Natural killer cell (primary cell): ENCODE measurements around the gene RCL1. TPM values are rescaled to one million over a fixed set of nuclear protein-coding genes. Genes with fewer than 3 reads are reported as not detected.

Experiments used
- ATAC-seq, 3 donors: fragments of 150-1000 bp in 2 of 3; fragments of 200-7000 bp in 1 of 3; cut with Tn5 transposase; 1 replicate in 1 of 3; 2 replicates in 2 of 3; pipeline ENCODE4 v1.10.0; 2021; ENCODE audit warnings: mild to moderate bottlenecking in 2 of 3, moderate library complexity in 2 of 3
- DNase-seq, 2 donors: peaks; one replicate each; pipeline versions ENCODE4 v3.0.0 to v3.0.0-alpha.2; 2013 to 2021; ENCODE audit warnings: mixed read lengths in 1 of 2
- H3K27ac ChIP-seq: one replicate; pipeline ENCODE4 v1.5.1; 2013; ENCODE audit warnings: mild to moderate bottlenecking, low read length
- H3K27me3 ChIP-seq: one replicate; pipeline ENCODE4 v1.6.1; 2013; ENCODE audit warnings: low read length; ENCODE audit not compliant: control insufficient read depth, insufficient read depth
- H3K36me3 ChIP-seq: one replicate; pipeline ENCODE4 v1.6.1; 2013; ENCODE audit warnings: low read length; ENCODE audit not compliant: control insufficient read depth, insufficient read depth
- H3K4me1 ChIP-seq: one replicate; pipeline ENCODE4 v1.6.1; 2013; ENCODE audit warnings: low read length; ENCODE audit not compliant: control insufficient read depth, insufficient read depth
- H3K4me3 ChIP-seq: one replicate; pipeline ENCODE4 v1.5.1; 2013; ENCODE audit warnings: low read length
- H3K9me3 ChIP-seq: one replicate; pipeline ENCODE4 v1.6.1; 2013; ENCODE audit warnings: low read length; ENCODE audit not compliant: control insufficient read depth, insufficient read depth
- H3K27ac Mint-ChIP-seq, 2 donors: one replicate each; pipeline ENCODE4 v1.8.0; 2022; ENCODE audit warnings: mild to moderate bottlenecking in 2 of 2, mixed read lengths in 2 of 2, moderate library complexity in 1 of 2
- H3K27me3 Mint-ChIP-seq, 2 donors: one replicate each; pipeline ENCODE4 v1.8.0; 2022; ENCODE audit warnings: low read depth in 2 of 2, mixed read lengths in 2 of 2
- H3K36me3 Mint-ChIP-seq: one replicate; pipeline ENCODE4 v1.8.0; 2022; ENCODE audit warnings: mixed read lengths
- H3K4me1 Mint-ChIP-seq, 2 donors: one replicate each; pipeline ENCODE4 v1.8.0; 2022; ENCODE audit warnings: mixed read lengths in 2 of 2
- H3K4me3 Mint-ChIP-seq: one replicate; pipeline ENCODE4 v1.8.0; 2022; ENCODE audit warnings: mild to moderate bottlenecking, moderate library complexity, mixed read lengths
- H3K9me3 Mint-ChIP-seq, 2 donors: one replicate each; pipeline ENCODE4 v1.8.0; 2022; ENCODE audit warnings: mixed read lengths in 2 of 2
- CTCF ChIP-seq: fragments of 200-600 bp; IDR thresholded peaks from one replicate; pipeline ENCODE4 v1.8.0; 2022; ENCODE audit warnings: antibody characterized with exemption
- WGBS: methylation state at CpG from one replicate; pipeline ENCODE4 v1.1.7; 2013; ENCODE audit warnings: missing lambda C conversion rate; ENCODE audit not compliant: insufficient coverage; 5-methylcytosine and 5-hydroxymethylcytosine counted together
- intact Hi-C: fragments of 100-400 bp; cut with micrococcal nuclease; formaldehyde crosslinking; loops from one replicate; pipeline ENCODE4 v1.14.2; 2022
- total RNA-seq, 4 donors: library from RNA; stranded (reverse); fragments of 120-200 nt in 1 of 4; gene quantifications; one replicate each; pipeline versions ENCODE4 v1.2.3 to v1.2.4, GENCODE V29; 2013 to 2022

The RCL1 gene
- total RNA-seq, 3 donors from 2014 or later (not counting 1 experiment from before 2014, with no cell fraction given), result 18.1 to 26.3 (median 23.0) TPM

GRCh38 chr9:4887556-4887955, 94.8 kb downstream of the RCL1 start:
- ATAC-seq (no peak), DNase-seq (no peak)
- no peak for TF ChIP-seq CTCF
- H3K4me1 ChIP-seq, result no peaks in the 10 kb centered on the region
- Mint-ChIP-seq H3K36me3 (no peaks in the 10 kb centered on the region), H3K4me3 (no peak overlapping the region), H3K27me3 (no peaks in the 10 kb centered on the region), H3K4me1 (no peaks in the 10 kb centered on the region), H3K9me3 (no peaks in the 10 kb centered on the region), H3K27ac (no peak overlapping the region)
- WGBS, result 78% methylated on average over 4 of the region's 4 CpGs
- intact Hi-C loops, result no loop called here
- no peaks in the 10 kb centered on the region for H3K27me3 ChIP-seq
- H3K4me3 ChIP-seq, result no peak overlapping the region
- H3K27ac ChIP-seq, result no peak overlapping the region
- no peaks in the 10 kb centered on the region for H3K9me3 ChIP-seq
- no peaks in the 10 kb centered on the region for H3K36me3 ChIP-seq

- no peak for DNase-seq
- intact Hi-C loops, result no loop called here
- Histone ChIP-seq H3K36me3 (no peaks in the 10 kb centered on the region), H3K27ac (no peak overlapping the region), H3K27me3 (no peaks in the 10 kb centered on the region), H3K4me1 (no peaks in the 10 kb centered on the region), H3K9me3 (no peaks in the 10 kb centered on the region), H3K4me3 (no peak overlapping the region)
- Mint-ChIP-seq H3K36me3 (no peaks in the 10 kb centered on the region), H3K27me3 (no peaks in the 10 kb centered on the region), H3K4me3 (no peak overlapping the region), H3K27ac (no peak overlapping the region), H3K9me3 (no peaks in the 10 kb centered on the region), H3K4me1 (no peaks in the 10 kb centered on the region)
- ATAC-seq, result no peak
- 96% methylated on average over 3 of the region's 3 CpGs for WGBS
- TF ChIP-seq CTCF, result no peak
Measured at GRCh38 chr9:4890242-4890641, 97.5 kb downstream of the RCL1 start.

DNA sequence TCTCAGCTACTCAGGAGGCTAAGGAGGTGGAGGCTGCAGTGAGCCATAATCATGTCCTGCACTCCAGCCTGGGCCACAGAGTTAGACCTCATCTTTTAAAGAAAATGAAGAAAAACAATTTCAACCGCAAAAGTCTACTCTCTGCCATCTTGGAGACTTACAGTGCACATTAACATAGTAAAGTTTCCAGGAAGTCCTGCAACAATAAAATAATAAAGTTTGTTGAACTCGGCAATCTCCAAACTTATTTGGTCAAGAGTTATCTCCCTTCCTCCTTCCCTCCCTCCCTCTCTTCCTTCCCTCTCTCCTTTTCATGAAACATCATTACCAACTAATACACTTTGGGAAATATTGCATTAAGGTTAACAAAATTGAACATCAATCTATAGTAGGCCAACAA, 98.2 kb downstream of the RCL1 start:
- intact Hi-C loops, result no loop called here
- no peak overlapping the region for H3K27ac Mint-ChIP-seq
- Histone ChIP-seq H3K4me1 (no peaks in the 10 kb centered on the region), H3K27me3 (no peaks in the 10 kb centered on the region), H3K36me3 (no peaks in the 10 kb centered on the region), H3K4me3 (no peak overlapping the region), H3K27ac (no peak overlapping the region), H3K9me3 (no peaks in the 10 kb centered on the region)
- no peaks in the 10 kb centered on the region for H3K9me3 Mint-ChIP-seq
- H3K27me3 Mint-ChIP-seq, result no peaks in the 10 kb centered on the region
- WGBS, result 50% methylated on average over 2 of the region's 2 CpGs
- H3K4me1 Mint-ChIP-seq, result no peaks in the 10 kb centered on the region
- ATAC-seq (no peak), DNase-seq (no peak)
- H3K36me3 Mint-ChIP-seq, result no peaks in the 10 kb centered on the region
- no peak overlapping the region for H3K4me3 Mint-ChIP-seq
- TF ChIP-seq CTCF, result no peak

GRCh38 chr9:4891674-4892073, 98.9 kb downstream of the RCL1 start:
- intact Hi-C loops, result no loop called here
- Mint-ChIP-seq H3K27me3 (no peaks in the 10 kb centered on the region), H3K4me1 (no peaks in the 10 kb centered on the region), H3K27ac (no peak overlapping the region), H3K4me3 (no peak overlapping the region), H3K9me3 (no peaks in the 10 kb centered on the region), H3K36me3 (no peaks in the 10 kb centered on the region)
- Histone ChIP-seq H3K27me3 (no peaks in the 10 kb centered on the region), H3K4me1 (no peaks in the 10 kb centered on the region), H3K27ac (no peak overlapping the region), H3K9me3 (no peaks in the 10 kb centered on the region), H3K36me3 (no peaks in the 10 kb centered on the region), H3K4me3 (no peak overlapping the region)
- TF ChIP-seq CTCF, result no peak
- no peak for DNase-seq
- WGBS, result 100% methylated on average over 2 of the region's 3 CpGs
- ATAC-seq, result no peak
